Activated CD8-positive, alpha-beta memory T cell treated with anti-CD3 and anti-CD28 coated beads, Interleukin-2, amount 50 U/mL, for 48 hours (primary cell): ENCODE results near the gene TMEM131.
"Not testable (repeated sequence)": the region's sequence is repeated elsewhere in the genome, so short reads cannot be mapped to it uniquely, and the experiment has no call there.

Experiments
- DNase-seq: peaks from one replicate; pipeline ENCODE4 v3.0.0-alpha.2; 2020

Gene TMEM131

GRCh38 chr2:97953853-97954252 lies 41.9 kb downstream of the TMEM131 start:
- no peak for DNase-seq

GRCh38 chr2:97952357-97952756 lies 43.4 kb downstream of the TMEM131 start:
- DNase-seq = no peak

DNA sequence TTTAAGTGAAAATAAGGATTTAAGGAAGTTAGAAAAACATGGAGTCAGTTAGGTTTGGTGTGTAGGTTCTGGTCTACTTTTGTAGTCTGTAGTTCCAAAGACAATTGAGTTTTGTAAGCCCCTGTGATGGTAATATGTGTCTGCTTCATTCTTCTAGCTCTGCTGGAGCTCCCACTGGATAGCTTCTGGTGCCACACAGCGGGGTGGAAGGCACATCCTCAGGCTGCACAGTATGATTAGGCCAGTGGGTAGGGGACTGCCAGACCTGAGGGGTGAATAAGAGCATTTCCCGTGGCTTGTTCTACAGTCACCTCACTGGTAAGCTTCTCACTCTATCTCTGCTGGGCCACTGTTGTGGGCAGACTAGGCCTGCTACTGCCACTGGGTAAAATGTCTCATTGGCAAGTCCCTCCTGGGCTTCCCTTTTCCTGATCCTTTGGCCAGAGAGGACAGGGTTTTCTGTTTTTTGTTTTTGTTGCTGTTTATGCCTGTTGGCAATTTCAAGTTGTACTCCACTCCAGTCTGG lies 44.5 kb downstream of the TMEM131 start:
- no peak for DNase-seq

DNA sequence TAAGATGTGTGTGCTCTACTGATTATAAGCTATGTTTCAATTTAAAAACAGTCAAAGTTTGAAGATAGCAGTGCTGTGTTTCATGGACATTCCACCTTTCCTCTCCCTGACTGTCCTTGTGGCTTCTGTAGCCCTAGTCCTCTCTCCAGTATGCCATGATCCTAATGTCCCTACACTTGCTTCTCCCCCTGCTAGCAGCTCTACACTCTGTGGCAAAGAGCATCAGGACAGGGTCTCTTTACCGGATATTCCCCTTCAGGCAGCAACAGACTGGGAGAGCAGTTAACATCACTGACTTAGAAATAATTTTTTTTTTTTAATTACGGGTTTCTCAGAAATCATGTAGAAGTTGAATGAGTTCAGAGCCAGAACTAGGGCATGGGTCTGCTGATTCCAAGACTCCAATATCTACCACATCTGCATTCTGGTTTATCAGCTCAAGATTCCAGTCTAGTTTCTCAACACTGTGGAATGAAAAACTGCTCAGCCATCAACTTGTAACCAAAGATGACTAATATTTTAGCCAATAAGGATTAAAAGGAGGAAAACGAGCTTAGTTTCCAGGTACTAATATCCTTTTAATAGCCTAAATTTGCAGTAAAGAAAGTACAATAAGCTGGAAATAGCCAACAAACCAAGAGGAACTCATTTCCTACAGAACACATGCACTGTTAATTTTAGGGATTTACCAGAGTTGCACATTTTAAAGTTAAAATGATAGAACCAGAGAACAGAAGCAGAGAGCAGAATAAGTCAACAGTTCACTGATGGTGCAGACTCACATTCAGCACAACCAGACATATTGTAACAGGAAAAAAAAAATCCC lies 45.2 kb downstream of the TMEM131 start:
- no peak for DNase-seq

- no peak for DNase-seq
These were observed 46.8 kb downstream of the TMEM131 start for GRCh38 chr2:97948926-97949325.

DNA sequence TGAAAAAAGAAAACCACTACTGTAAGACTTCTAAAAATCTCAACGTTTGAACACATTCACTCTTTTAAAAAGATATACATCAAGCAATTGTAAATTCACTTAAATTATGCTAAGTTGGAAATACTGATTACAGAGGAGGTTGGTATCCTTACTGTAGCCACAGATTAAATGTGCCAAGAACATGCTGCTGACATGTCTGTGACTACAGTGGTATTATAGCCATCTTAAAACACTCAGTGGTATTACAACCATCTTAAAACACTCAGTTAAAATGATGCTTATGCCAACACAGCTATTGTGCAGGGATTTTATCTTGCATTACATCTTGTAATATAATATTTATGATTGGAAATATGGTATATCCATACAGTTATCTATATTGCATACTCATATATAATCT lies 50.0 kb downstream of the TMEM131 start:
- no peak for DNase-seq

- DNase-seq = no peak
These were observed 58.9 kb downstream of the TMEM131 start for GRCh38 chr2:97936881-97937280.

- DNase-seq = no peak
These were observed 59.5 kb downstream of the TMEM131 start for GRCh38 chr2:97936199-97936598.

DNA sequence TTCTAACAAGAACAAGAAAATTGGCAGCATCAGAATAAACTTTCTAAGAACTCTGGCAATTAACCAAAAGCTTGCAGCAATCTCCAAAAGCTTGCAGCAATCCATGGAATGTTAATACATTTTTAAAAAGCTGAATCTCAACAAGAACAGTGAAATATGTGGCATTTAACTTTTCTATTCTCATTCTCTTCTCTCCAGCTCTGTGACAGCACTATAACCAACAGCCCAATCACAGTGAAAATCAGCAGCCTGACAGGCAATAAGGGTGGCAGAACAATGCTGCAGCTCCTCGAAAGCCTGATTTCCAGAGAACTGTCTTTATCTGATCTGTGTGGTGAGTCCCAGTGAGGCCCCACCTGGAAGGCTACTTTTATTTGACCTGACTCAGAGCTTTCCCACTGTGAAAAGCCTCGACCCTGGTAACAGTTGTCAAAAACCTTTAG lies 60.0 kb downstream of the TMEM131 start:
- no peak for DNase-seq

DNA sequence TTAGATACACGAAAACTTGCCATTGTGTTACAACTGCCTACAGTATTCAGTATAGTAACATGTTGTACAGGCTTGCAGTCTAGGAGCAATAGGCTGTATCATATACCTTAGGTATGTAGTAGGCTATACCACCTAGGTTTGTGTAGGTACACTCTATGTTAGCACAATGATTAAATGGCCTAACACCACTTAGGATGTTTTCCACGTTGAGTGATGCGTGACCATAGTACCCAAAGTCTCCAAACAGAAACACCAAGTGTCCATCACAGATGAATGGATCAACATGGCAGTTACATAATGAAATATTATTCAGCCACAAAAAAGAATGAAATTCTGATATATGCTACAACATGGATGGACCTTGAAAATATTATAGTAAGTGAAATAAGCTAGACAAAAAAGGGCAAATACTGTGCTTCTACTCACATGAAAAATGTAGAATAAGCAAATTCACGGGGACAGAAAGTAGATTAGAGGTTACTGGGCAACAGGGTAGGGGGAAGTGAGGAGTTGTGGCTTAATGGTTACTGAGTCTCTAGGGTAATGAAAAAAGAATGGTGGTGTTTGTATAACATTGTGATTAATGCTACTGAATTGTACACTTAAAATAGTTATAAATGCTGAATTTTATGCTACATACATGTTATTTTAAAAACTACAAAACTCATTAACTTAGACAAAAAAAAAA lies 62.6 kb downstream of the TMEM131 start:
- no peak for DNase-seq

DNA sequence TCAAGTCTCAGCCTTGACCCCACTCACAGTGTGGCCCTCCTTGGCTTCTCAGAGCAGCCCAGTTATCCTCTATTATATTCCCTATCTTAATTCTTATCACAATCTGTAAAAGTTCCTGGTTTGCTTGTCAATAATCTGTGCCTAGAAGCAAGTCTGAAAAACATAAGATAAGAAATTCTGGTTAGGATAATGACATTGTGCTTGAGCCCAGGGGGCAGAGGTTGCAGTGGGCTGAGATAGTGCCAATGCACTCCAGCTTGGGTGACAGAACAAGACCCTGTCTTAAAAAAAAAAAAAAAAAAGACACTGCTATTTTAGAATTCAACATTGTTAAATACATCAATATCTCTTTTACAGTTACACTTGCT lies 63.9 kb downstream of the TMEM131 start:
- no peak for DNase-seq

GRCh38 chr2:97931118-97931857 lies 64.5 kb downstream of the TMEM131 start:
- no peak for DNase-seq

DNA sequence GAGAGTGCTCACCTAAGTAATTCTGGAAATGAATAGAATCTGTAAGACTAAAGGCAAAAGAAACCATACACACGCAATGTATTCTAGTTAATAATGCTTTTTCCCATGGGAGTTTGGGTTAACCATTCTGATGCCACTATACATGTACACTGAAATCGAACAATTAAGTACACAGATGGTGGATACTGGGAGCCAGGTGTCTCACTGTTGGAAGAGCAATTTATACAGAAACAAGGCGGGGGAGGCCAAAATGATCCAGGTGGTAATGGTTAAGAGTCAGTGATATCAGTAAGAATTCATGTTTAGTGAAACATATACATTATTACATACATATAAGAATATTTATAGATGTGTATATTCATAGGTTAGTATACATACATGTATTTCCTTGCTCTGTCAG lies 67.2 kb downstream of the TMEM131 start:
- DNase-seq = no peak

DNA sequence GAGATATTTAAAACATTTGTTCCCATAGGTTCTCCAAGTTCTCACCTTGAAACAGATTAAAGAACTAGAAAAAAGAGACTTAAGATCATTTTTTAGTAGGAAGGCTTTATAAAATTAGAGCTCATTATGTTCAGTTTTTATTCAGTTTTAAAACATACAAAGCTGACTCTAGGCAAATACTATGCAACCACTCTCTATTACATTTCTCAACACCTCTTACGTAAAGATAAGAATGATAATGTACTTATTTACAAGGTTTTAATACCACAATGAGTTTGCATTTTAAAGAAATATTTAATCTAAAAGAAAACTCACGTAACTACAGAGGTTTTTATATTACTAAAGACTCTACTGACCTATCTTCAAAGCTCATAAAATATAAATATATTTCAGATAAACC lies 68.8 kb downstream of the TMEM131 start:
- no peak for DNase-seq

DNA sequence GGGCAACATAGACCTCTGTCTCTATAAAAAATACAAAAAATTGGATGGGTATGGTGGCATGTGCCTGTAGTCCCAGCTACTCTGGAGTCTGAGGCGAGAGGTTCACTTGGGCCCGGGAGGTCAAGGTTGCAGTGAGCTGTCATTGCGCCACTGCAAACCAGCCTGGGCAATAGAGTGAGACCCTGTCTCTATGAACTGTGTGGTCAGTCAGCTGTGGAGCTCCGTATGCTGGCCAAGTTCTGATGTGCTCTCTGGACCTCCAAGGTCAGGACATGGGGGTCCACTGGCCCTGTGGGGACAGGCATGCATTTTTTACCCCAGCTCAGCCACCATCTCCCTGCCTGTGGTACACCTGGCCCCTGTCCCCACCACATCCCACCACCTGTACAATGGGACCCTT lies 71.6 kb downstream of the TMEM131 start:
- no peak for DNase-seq

- DNase-seq = no peak
These were observed 75.9 kb downstream of the TMEM131 start for GRCh38 chr2:97919858-97920257.

DNA sequence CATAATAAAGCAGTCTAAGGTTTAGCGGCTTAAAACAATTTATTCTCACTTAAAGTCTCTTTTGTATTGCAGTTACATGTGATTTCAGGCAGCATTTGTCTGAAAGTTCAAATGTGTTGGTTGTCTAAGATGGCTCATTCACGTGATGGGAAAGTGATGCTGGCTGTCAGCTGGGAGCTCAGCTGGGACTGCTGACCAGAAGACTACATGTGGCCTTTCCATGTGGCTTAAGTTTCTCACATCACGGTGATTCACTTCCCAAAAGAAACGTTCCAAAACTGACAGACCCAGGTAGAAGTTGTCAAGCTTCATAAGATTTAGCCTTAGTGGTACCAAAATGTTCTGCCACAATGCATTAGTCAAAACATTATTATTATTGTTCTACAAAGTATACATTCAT lies 76.9 kb downstream of the TMEM131 start:
- no peak for DNase-seq

DNA sequence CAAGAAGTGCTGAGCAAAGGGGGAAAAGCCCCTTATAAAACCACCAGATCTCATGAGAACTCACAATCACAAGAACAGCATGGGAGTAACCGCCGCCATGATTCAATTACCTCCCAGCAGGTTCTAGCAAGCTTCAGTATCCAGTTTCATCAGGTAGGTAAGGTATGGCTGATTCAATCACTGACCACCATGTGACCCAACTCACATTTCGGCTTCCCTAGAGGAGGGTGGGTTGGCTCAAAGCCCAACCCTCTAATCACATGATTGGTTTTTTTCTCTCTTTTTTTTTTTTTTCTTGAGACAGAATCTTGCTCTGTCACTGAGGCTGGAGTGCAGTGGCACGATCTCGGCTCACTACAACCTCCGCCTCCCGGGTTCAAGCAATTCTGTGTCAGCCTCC lies 78.1 kb downstream of the TMEM131 start:
- DNase-seq = not testable (repeated sequence)

DNA sequence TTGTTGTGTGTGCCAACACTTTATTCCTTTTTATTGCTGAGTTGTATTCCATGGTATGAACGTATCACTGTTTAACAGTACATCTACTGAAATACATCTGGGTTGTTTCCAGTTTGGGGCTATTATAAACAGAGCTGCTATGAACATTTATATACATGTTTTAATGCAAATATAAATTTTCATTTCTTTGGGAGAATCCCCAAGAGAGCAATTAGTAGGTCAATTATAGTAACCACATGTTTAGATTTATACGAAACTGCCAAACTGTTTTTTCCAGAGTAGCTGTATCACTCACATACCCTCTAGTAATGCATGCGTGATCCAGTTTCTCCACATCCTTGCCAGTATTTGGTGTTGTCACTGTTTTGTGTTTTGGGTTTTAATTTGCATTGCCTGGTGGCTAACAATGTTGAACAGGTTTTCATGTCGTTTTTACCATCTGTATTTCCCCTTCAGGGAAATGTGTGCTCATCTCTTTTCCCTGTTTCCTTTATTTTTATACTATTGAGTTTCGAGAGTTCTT lies 81.0 kb downstream of the TMEM131 start:
- no peak for DNase-seq

- DNase-seq = no peak
These were observed 81.9 kb downstream of the TMEM131 start for GRCh38 chr2:97913846-97914245.

- DNase-seq = no peak
These were observed 83.7 kb downstream of the TMEM131 start for GRCh38 chr2:97911922-97912575.

DNA sequence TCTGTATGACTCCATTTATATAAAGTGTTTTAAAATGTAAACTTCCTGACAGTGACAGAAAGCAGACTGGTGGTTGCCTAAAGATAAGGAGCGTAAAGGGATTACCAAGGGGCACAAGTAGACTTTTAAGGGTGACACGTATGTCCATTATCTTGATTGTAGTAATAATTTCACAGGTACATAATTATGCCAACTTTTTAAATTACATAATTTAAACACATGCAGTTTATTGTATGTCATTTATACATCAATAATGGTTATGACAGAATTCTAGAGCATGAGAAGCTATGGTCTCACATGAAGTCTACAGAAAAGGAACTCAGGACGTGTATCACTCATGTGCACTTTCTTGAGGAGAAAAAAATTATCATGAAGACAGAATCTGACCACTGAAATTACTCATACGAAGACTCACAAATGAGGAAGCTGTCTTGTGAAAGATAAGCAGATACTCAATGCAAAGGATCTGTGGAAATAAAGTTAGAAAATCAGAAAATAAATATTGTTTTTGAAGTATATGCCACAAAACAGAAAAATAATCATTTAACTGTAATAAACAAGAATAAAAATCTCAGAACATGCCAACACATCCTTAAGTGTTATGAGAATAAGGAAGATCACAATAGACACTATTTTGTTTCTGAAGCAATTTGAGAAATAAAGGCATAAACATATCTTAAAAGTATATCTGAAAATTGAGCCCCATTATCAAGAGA lies 84.4 kb downstream of the TMEM131 start:
- no peak for DNase-seq
